Measurements from ENCODE around the gene DACT3.
A peak's percentile ranks its signal among the peaks of the same experiment; 100 is the strongest.

Gene DACT3

GRCh38 chr19:46665072-46665471 is 4.1 kb upstream of the DACT3 start:
- no peak for DNase-seq (ENCODE audit: low read depth in 2 of 2)

- peak; percentile 58 to 60 for DNase-seq (ENCODE audit: low read depth in 2 of 2)
These were observed 982 bp upstream of the DACT3 start for GRCh38 chr19:46661735-46662592.

GRCh38 chr19:46660551-46661019 is 397 bp downstream of the DACT3 start:
- no peak for DNase-seq (ENCODE audit: low read depth in 2 of 2)

- no peak for DNase-seq (ENCODE audit: low read depth in 2 of 2)
These were observed 919 bp downstream of the DACT3 start for GRCh38 chr19:46660008-46660517.

- DNase-seq (ENCODE audit: low read depth in 2 of 2) = no peak
These were observed 1.6 kb downstream of the DACT3 start for GRCh38 chr19:46659151-46660007.

- DNase-seq (ENCODE audit: low read depth in 2 of 2) = no peak
These were observed 4.4 kb downstream of the DACT3 start for GRCh38 chr19:46656541-46656940.

GRCh38 chr19:46654621-46655152 is 6.3 kb downstream of the DACT3 start:
- no peak for DNase-seq (ENCODE audit: low read depth in 2 of 2)

DNA sequence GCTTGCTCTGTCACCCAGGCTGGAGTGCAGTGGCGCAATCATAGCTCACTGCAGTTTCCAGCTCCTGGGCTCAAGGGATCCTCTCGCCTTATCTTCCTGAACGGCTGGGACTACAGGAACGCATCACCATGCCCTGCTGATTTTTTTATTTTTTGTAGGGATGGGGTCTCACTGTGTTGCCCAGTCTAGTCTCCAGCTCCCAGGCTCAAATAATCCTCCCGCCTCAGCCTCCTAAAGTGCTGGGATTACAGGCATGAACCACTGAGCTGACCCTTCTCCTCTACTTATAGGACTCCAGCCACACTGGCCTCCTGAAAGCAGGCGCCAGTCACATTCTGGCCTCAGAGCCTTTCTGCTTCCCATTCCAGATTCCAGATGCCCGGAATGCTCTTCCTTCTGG is 10.5 kb downstream of the DACT3 start:
- no peak for DNase-seq (ENCODE audit: low read depth in 2 of 2)

- no peak for DNase-seq (ENCODE audit: low read depth in 2 of 2)
These were observed 11.7 kb downstream of the DACT3 start for GRCh38 chr19:46648961-46649960.

DNA sequence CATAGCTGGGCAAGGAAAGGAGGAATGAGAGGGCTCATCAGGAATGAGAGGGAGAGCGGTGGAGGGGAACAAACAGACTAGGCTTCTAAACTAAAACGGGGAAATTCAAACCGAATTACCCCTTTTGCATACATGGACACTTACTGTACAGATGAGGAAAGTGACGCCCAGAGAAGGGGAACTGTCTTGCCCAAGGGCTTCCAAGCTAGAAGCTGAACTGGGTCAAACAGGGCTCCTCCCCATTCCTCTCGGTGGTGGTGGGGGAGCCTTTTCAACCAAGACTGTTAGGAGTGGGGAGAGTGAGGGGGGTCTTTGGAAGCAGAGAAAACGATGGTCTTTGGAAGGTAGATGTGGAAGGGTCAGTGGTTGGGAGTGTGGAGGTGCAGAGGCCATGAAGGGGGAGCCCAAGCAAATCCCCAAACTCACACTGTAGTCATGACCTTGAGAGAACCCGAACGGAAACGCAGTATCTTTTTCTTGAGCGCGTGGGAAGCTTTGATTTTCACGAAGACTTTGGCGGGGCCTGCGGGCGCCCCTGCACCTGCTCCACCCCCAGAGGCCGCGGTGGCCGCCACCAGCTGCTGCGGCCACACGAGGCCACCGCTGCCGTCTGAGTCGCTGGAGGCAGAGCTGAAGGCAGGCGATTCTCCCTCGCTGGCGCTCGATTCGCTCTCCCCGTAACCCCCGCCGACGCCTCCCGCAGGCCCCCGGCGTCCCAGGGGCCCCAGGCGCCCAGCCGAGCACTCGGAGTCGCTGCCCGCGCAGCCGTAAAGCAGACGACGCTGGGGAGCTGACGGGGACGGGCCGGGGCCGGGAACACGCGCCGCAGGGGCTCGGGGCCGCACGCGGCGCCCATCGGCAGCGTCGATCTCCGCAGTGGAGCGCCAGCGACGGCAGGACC is 12.7 kb downstream of the DACT3 start:
- no peak for DNase-seq (ENCODE audit: low read depth in 2 of 2)

- DNase-seq (ENCODE audit: low read depth in 2 of 2) = no peak
These were observed 14.6 kb downstream of the DACT3 start for GRCh38 chr19:46646402-46646801.

DNA sequence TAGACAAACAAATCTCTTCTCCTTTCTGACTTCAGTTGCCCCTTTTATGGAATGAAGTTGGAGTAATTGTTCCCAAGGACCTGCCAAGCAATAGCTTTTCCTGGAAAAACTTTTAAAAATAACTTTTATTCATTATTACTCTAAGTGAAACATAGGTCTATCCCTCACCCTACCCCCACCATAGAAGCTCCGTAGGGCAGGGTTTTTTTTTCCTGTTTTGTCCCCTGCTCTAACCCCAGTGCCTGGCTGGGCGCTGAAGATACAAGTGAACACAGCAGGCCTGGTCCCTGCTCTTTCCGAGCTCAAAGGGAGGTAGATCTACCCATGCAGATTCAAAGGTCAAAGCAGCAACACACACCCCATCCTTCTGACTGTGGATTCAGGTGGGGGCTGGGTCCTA is 16.3 kb downstream of the DACT3 start:
- DNase-seq (ENCODE audit: low read depth in 2 of 2) = no peak

DNA sequence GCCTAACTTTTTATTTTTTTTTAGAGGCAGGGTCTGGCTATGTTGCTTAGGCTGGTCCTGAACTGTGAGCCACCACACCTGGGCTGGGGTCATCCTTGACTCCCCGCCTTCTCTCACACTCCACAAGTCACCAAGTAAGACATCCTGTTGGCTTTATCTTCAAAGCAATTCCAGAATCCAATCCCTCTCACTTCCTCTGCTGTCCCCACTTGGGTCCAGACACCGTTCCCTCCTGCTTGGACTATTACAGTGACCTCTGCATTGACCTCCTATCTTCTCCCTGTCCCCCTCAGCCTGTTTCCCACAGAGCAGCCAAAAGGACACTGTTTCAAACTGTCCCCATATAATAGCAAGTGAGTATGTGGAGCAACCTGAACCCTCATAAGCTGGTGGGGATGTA is 20.3 kb downstream of the DACT3 start:
- no peak for DNase-seq (ENCODE audit: low read depth in 2 of 2)

GRCh38 chr19:46639358-46640182 is 21.4 kb downstream of the DACT3 start:
- peak; percentile 83 for DNase-seq (ENCODE audit: low read depth in 2 of 2)

- DNase-seq (ENCODE audit: low read depth in 2 of 2) = no peak
These were observed 23.8 kb downstream of the DACT3 start for GRCh38 chr19:46637224-46637623.

DNA sequence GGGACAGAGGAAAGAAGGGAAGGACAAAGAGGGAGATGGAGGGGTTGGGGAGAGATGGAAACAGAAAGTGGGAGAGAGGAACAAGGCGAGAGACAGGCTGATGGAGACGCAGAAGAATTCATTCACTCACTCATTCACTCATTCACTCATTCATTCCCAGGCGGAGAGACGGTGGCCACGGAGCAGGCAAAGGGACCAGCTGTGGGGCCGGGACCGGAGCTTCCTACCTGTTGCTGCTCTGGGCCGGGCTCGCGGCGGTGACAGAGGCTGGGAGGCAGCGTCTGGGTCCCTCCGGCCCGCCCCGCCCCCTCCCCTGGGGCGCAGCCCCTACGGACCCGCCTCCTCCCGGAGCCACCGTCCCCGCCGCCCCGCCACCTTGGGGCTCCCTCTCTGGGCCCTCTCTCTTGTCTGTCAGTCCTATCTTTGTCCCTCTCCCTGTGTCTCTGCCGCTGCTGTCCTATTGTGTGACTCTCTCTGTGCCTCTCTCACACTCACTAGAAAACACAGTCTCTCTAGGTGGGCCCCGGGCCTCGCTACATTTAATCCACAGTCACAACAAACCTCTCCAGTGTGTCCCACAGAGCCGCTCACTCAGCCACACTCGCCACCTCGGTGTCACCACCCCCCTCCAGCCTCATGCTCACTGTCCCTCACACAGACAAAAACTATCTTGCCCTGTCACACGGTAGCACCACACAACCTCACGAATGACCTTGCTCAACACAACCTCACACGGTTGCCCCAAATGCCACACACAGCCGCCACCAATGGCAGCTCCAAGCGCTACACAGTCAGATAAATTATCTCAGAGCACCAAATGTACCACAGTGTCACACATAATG is 24.8 kb downstream of the DACT3 start, which contains the start of gene GNG8:
GNG8 (minus strand) TSS at position 283 of the 842 bp plus-strand sequence. CDS start 1,520 bp downstream, outside the sequence.
- DNase-seq (ENCODE audit: low read depth in 2 of 2) = no peak

- no peak for DNase-seq (ENCODE audit: low read depth in 2 of 2)
These were observed 26.2 kb downstream of the DACT3 start for GRCh38 chr19:46634656-46635218.
